Activated gamma-delta T cell treated with anti-CD3 and anti-CD28 coated beads, Interleukin-2, amount 50 U/mL, for 16 hours (primary cell): ENCODE results near the gene PNPLA5.

ENCODE experiments used
- DNase-seq: peaks from one replicate; pipeline ENCODE4 v3.0.0-alpha.2; 2020; ENCODE audit warnings: low read depth

PNPLA5 gene

DNA sequence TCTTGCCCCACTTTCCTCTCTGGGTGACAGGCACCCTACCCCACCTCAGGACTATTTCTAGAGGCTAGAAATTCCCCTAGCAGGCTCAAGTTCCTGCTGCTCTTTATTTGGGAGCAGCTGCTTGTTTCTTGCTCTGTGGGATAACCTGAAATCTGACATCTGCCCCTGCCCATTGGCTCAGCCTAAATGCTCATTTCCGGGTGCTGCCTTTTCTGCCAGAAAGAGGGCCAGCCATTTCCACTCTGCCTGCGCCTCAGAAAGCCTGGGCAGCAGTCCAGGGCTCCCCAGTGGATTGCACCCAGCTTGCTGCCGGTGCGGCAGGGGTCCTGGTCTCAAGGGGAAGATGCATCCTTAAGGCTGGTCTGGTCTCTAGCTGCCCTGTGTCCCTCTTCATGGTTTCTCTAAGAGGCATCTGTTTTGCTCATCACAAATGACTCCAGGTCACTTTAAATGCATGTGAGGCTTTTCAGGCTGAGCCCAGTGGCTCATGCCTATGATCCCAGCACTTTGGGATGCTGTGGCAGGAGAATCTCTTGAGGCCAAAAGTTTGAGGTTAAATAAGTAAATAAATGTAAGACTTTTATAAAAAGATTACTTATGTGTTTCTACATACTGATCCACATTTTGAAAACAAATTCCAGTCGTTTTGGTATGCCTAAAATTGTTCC lies 10.3 kb upstream of the PNPLA5 start:
- no peak for DNase-seq

DNA sequence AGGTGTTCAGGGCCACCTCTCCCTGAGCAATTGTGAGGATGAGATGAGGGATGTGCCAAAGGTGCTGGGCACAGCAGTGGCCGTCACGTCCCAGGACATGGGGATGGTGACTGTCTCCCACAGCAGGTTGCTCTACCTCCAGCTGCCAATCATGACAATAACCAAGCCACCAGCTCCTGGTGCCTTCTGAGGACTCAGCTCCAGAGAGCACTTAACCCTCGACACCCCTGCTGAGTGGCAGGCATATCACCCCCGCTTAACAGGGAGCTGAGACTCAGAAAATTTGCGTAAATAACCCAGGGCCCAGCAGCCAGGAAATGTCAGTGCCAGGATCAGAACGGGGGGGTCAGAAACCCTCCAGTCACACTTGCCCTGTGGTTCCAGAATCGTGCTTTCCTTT lies 8.4 kb upstream of the PNPLA5 start:
- DNase-seq: no peak

GRCh38 chr22:43897751-43898261 lies 6.0 kb upstream of the PNPLA5 start:
- no peak for DNase-seq

DNA sequence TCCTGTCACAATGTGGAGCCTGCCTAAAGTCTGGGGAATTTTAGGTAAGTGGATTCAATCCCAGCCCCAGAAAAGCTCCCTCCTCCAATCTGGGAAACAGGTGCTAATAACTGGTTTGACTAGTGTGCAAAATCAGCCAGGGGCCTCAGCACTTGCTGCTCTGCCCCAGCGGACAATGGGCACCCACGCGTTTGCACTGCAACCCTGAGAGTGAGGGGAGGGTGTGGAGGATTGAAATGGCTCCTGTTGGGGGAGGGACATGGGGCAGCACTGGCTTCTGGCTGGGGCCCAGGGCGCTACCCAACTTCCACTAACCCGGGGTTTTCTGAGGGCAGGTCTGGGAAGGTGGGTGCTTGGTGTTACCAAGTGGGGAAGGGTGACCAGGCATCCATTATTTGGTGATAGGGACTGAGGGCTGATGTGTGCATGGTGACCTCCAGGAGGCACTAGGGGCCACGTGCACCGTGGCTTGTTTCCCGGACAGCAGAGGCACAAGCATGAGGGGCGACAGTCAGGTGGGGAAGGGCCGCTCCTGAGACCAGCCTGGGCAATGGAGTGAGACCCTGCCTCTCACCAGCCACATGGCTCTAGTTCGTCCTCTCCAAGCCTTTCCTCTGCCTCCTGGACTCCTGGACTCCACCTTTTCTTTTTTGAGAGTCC lies 4.3 kb upstream of the PNPLA5 start:
- no peak for DNase-seq

DNA sequence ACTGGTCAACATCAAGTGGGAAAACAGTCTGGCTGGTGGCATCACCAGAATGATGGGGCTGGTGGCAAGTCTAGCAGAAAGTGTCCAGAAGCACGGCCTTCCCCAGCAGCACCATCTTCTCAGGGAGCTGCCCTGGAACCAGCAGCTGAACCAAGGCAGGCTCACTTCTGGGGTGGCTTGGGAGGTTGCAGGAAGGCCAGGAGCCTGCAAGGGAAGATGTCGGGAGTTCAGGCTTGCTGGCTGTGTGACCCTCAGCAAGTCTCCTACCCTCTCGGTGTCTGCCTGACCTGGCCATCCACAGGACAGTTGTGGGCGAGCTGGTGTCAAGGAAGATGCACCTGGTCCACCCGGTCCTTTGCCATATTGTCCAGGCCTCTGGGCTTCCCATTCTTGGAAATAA lies 2.3 kb upstream of the PNPLA5 start:
- no peak for DNase-seq

GRCh38 chr22:43893266-43893665 lies 1.5 kb upstream of the PNPLA5 start:
- no peak for DNase-seq

GRCh38 chr22:43892183-43892894 lies 526 bp upstream of the PNPLA5 start:
- DNase-seq: no peak

DNA sequence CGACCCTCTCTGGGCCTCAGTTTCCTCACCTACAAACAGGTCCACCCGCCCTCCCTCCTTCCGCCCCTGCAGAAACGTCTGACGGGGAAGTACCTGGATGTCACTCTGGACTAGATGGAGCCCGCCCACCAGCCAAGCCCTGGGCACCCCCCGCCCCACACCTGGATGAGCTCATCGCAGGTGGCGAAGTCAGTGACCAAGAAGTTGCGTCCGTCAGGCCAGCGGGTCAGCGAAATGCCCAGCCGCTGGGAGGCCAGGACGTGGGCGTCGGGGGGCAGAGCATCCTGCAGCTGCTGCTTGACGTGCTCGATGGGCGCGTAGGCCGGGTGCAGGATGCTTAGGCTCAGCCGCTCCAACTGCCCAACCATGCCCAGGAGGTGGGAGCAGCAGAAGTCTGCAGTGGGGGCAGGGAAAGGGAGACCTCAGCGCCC lies 897 bp downstream of the PNPLA5 start:
- DNase-seq: no peak

DNA sequence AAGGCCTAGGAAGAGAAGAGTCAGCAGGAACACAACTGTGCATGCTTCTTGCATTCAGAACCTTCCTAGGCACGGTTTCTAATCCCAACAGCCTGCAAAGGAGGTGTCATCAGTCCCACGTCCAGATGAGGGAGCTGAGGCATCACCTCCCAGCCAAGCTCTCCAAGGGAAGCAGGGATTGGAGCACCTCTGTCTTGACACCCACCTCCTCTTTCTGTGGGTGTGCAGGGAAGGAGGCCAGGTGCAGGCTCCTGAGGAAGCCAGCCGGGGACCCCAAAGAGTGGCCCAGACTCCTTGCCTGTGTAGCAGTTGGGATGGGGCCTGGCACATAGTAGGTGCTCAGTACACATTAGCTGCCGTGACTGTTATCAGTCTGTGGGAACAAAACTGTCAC lies 2.0 kb downstream of the PNPLA5 start:
- no peak for DNase-seq

- no peak for DNase-seq
Measured at GRCh38 chr22:43889201-43889859, 2.5 kb downstream of the PNPLA5 start.

- no peak for DNase-seq
Measured at GRCh38 chr22:43888740-43889139, 3.1 kb downstream of the PNPLA5 start.

- no peak for DNase-seq
Measured at GRCh38 chr22:43887391-43887790, 4.4 kb downstream of the PNPLA5 start.

- no peak for DNase-seq
Measured at GRCh38 chr22:43886231-43886630, 5.6 kb downstream of the PNPLA5 start.

GRCh38 chr22:43885786-43886185 lies 6.0 kb downstream of the PNPLA5 start:
- no peak for DNase-seq

DNA sequence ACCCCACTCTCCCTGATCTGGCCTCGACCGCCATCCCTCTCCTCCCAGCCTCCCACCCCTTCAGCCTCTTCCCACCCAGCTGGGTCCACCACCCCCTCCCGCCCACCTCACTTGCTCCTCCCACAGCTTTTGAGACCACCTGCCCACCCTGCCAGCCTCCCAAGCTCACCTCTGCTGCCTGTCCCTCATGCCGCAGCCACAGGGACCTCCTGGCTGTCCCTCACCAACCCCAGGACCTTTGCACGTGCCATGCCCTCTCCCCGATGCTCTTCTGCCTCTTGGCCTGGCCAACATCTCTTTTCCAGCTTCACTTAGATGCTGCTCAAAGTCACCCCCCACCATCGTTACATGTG lies 6.5 kb downstream of the PNPLA5 start:
- no peak for DNase-seq

DNA sequence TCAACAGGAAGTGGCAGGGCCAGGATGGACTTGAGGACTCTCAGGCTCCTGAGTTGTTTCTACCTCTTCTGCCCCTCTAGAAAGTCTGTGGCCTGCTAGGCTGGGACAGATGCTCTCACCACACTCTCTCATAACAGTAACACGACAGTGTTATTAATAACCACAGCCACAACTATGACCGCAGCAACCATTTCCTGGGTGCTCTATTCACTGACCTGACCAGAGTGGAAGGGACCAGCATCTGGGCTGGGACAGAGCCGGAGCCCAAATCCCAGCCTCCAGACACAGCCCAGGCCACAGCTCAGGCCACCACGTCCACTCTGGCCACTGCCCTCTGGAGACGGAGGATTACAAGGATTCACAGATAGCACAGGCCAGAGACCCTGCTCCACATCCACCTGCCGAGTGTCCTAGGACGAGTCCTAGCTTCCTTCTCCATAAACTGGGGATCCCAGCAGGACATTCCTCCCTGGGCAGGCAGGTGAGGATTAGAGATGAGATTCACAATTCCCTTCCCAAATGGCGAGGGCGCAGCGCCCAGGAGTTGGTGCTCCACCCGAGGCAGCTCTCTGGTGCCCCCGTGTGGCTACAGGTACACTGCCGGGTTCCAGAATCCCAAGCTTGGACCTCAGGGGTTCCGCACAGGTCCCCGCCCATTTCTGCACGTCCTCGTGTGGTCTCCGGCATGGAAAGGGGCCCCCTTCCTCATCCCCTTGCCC lies 7.1 kb downstream of the PNPLA5 start:
- DNase-seq: peak; percentile 14

GRCh38 chr22:43883719-43884415 lies 7.9 kb downstream of the PNPLA5 start:
- DNase-seq: no peak

- DNase-seq: peak; percentile 17
Measured at GRCh38 chr22:43883012-43883661, 8.7 kb downstream of the PNPLA5 start.

DNA sequence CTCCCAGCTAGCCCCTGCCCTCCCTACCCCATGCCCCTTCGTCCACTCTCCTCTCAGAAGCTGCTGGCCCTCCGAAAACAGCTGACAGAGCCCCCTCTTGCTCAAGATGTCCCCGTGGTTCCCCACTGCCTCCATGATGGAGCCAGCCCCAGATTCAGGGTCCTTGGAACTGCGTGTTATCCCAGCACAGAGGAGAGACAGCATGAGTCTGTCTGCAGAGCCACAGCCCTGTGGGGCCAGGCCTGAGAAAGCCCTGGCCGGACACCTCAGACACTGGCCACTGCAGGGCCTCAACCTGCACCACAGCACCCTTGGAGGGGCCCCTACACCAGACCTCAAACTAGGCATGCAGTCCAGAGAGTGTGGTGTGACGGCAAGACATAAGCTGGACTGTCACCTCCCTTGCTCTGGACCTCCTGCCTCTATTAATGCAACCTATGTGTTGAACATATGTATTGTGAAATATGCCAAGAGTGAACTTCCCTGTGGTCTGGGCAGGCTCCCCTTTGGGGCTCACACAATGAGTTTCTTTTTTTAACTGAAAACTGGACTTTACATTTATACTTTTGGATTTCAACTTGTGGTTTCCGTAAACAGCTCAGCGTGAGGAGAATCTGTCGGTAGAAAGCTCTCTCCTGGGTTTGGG lies 9.6 kb downstream of the PNPLA5 start:
- no peak for DNase-seq
